NT2/D1 (cell line): ENCODE data around the gene RNGTT.
"Not testable (repeated sequence)": the region's sequence is repeated elsewhere in the genome, so short reads cannot be mapped to it uniquely, and the experiment has no call there.

Experiments
- DNase-seq: peaks from one replicate; pipeline ENCODE4 v3.0.0-alpha.2; 2011; ENCODE audit warnings: low read depth, low spot score
- H3K27me3 ChIP-seq: 2 replicates; pipeline ENCODE4 v1.6.0; 2011; ENCODE audit warnings: mild to moderate bottlenecking; ENCODE audit not compliant: insufficient read length, insufficient read depth
- H3K36me3 ChIP-seq: 2 replicates; pipeline ENCODE4 v1.6.1; 2011; ENCODE audit warnings: mild to moderate bottlenecking, low read length, mixed read lengths; ENCODE audit not compliant: insufficient read depth, insufficient read length
- H3K4me1 ChIP-seq: 2 replicates; pipeline ENCODE4 v1.5.1; 2011; ENCODE audit not compliant: insufficient read depth, insufficient read length
- H3K4me3 ChIP-seq: 2 replicates; pipeline ENCODE4 v1.5.1; 2011; ENCODE audit warnings: low read depth; ENCODE audit not compliant: insufficient read length
- H3K9ac ChIP-seq: 2 replicates; pipeline ENCODE4 v1.6.0; 2011; ENCODE audit warnings: low read depth; ENCODE audit not compliant: insufficient read length
- H3K9me3 ChIP-seq: 2 replicates; pipeline ENCODE4 v1.5.1; 2011; ENCODE audit warnings: mild to moderate bottlenecking, low read length; ENCODE audit not compliant: insufficient read depth
- SUZ12 ChIP-seq: IDR thresholded peaks from 2 replicates; pipeline ENCODE4 v1.6.1; 2011; ENCODE audit not compliant: insufficient read length, insufficient read depth; ENCODE audit errors: extremely low read depth
- YY1 ChIP-seq: IDR thresholded peaks from 2 replicates; pipeline ENCODE4 v1.6.1; 2011; ENCODE audit not compliant: insufficient read length, insufficient read depth
- ZNF274 ChIP-seq: IDR thresholded peaks from 2 replicates; pipeline ENCODE4 v1.6.1; 2011; ENCODE audit warnings: mild to moderate bottlenecking, low read depth, low read length

Gene RNGTT

DNA sequence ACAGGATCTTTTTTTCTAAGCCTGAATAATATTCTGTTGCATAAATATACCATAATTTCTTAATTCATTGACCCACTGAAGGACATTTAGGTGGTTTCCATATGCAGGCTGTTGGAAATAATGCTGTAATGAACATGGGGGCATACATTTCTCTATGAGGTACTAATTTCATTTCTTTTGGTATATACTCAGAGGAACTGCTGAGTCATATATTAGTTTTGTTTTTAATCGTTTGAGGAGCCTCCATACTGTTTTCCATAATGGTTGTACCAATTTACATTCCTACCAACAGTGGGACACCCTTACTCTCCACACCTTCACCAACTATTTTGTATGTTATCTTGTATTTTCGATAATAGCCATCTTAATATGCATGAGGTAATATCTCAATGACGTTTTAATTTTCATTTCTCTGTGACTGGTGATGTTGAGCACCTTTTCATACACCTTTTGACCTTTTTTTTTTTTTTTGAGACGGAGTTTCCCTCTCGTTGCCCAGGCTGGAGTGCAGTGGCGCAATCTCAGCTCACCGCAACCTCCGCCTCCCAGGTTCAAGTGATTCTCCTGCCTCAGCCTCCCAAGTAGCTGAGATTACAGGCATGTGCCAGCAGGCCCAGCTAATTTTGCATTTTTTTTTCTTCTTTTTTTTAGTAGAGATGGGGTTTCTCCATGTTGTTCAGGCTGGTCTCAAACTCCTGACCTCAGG, 187.4 kb downstream of the RNGTT start:
- no peaks in the 10 kb centered on the region for H3K9me3 ChIP-seq
- no peak overlapping the region for H3K9ac ChIP-seq
- no peaks in the 10 kb centered on the region for H3K4me1 ChIP-seq
- no peaks in the 10 kb centered on the region for H3K27me3 ChIP-seq
- no peak for TF ChIP-seq YY1
- no peak for TF ChIP-seq ZNF274
- no peak for TF ChIP-seq SUZ12
- H3K36me3 ChIP-seq, result no peaks in the 10 kb centered on the region
- H3K4me3 ChIP-seq, result no peak overlapping the region
- no peak for DNase-seq

- H3K9ac ChIP-seq, H3K36me3 ChIP-seq, H3K27me3 ChIP-seq, DNase-seq, H3K4me3 ChIP-seq, H3K4me1 ChIP-seq, H3K9me3 ChIP-seq: not testable (repeated sequence)
Measured at GRCh38 chr6:88768114-88768513, 195.3 kb downstream of the RNGTT start.

- Histone ChIP-seq H3K4me1 (no peaks in the 10 kb centered on the region), H3K27me3 (no peaks in the 10 kb centered on the region), H3K36me3 (no peaks in the 10 kb centered on the region), H3K9me3 (no peaks in the 10 kb centered on the region), H3K9ac (no peak overlapping the region), H3K4me3 (no peak overlapping the region)
- no peak for TF ChIP-seq ZNF274
- no peak for TF ChIP-seq SUZ12
- TF ChIP-seq YY1, result no peak
- no peak for DNase-seq
Measured at GRCh38 chr6:88764081-88764480, 199.3 kb downstream of the RNGTT start.

DNA sequence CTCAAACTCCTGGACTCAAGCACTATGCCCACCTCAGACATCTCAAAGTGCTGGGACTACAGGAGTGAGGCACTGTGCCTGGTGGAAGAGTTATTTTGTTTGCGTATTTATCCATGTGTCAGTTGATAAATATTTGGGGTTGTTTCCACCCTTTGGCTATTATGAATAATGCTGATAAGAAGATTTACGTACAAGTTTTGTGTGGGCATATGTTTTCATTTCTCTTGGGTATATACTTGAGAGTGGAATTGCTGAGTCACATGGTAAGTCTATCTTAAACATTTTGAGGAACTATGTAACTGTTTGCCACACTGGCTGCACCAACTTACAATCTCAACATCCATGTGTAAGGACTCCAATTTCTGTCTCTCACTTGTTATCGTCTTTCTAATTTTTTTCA, 200.3 kb downstream of the RNGTT start:
- no peak for TF ChIP-seq YY1
- no peak for TF ChIP-seq ZNF274
- no peak for TF ChIP-seq SUZ12
- Histone ChIP-seq H3K4me1 (no peaks in the 10 kb centered on the region), H3K27me3 (no peaks in the 10 kb centered on the region), H3K9ac (no peak overlapping the region), H3K9me3 (no peaks in the 10 kb centered on the region), H3K36me3 (no peaks in the 10 kb centered on the region), H3K4me3 (no peak overlapping the region)
- no peak for DNase-seq

GRCh38 chr6:88761237-88762031, 202.0 kb downstream of the RNGTT start:
- Histone ChIP-seq H3K36me3 (no peaks in the 10 kb centered on the region), H3K4me3 (no peak overlapping the region), H3K9me3 (no peaks in the 10 kb centered on the region), H3K4me1 (no peaks in the 10 kb centered on the region), H3K27me3 (no peaks in the 10 kb centered on the region), H3K9ac (no peak overlapping the region)
- TF ChIP-seq SUZ12 (no peak), YY1 (no peak), ZNF274 (no peak)
- DNase-seq, result no peak

DNA sequence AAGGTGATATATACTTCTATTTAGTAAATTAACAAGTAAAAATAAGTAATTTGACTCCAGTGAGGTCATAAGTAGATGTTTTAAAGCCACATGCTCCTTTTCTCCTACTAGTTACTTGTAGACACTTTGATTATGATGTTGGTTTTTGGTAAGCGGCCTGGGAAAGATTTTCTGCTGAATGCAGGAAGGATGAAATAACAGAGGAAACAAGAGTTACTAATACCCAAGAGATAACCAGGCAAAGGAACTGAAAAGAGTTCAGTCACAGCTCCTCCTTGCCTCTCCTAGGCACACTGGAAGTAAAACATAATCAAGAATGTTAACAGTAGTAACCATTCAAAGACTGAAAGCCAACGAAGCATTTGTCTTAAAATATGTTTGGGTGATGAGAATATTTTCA, 203.3 kb downstream of the RNGTT start:
- Histone ChIP-seq H3K9me3 (no peaks in the 10 kb centered on the region), H3K9ac (no peak overlapping the region), H3K27me3 (no peaks in the 10 kb centered on the region), H3K4me1 (no peaks in the 10 kb centered on the region), H3K4me3 (no peak overlapping the region), H3K36me3 (no peaks in the 10 kb centered on the region)
- no peak for DNase-seq
- TF ChIP-seq SUZ12 (no peak), YY1 (no peak), ZNF274 (no peak)

GRCh38 chr6:88750936-88751335, 212.5 kb downstream of the RNGTT start:
- Histone ChIP-seq H3K4me3 (no peak overlapping the region), H3K9ac (no peak overlapping the region), H3K27me3 (no peaks in the 10 kb centered on the region), H3K4me1 (no peaks in the 10 kb centered on the region), H3K36me3 (no peaks in the 10 kb centered on the region), H3K9me3 (no peaks in the 10 kb centered on the region)
- TF ChIP-seq ZNF274 (no peak), SUZ12 (no peak), YY1 (no peak)
- no peak for DNase-seq
